Thoracic aorta (tissue), 2 donors: Measurements from ENCODE around the gene OR52K2. TPM values are rescaled to one million over a fixed set of nuclear protein-coding genes. Genes with fewer than 3 reads are reported as not detected.

Experiments used
- ATAC-seq: fragments of 150-250 bp; one replicate; pipeline ENCODE4 v1.8.0; 2017; ENCODE audit warnings: low read depth; ENCODE audit not compliant: insufficient number of reproducible peaks, low FRiP score
- DNase-seq: peaks from one replicate; pipeline ENCODE4 v3.0.0-alpha.2; 2020; ENCODE audit warnings: low spot score
- H3K27ac ChIP-seq, 2 donors: fragments of 200-600 bp; sonication (generic); 1 replicate in 1 of 2; 2 replicates in 1 of 2; pipeline ENCODE4 v1.5.1; 2016; ENCODE audit warnings: mild to moderate bottlenecking in 2 of 2, moderate library complexity in 2 of 2
- H3K27me3 ChIP-seq: fragments of 200-600 bp; sonication (generic); replicated peaks from 2 replicates; pipeline ENCODE4 v1.6.0; 2016; ENCODE audit warnings: mild to moderate bottlenecking; ENCODE audit not compliant: insufficient read depth
- H3K36me3 ChIP-seq: fragments of 200-600 bp; sonication (generic); one replicate; pipeline ENCODE4 v1.5.1; 2016
- H3K4me1 ChIP-seq, 2 donors: fragments of 200-600 bp; sonication (generic); 1 replicate in 1 of 2; 2 replicates in 1 of 2; pipeline versions ENCODE4 v1.5.1 to v1.6.0; 2016; ENCODE audit warnings: low read depth in 2 of 2, mild to moderate bottlenecking in 1 of 2; ENCODE audit not compliant: control insufficient read depth in 1 of 2
- H3K4me3 ChIP-seq: fragments of 200-600 bp; sonication (generic); 2 replicates; pipeline ENCODE4 v1.5.1; 2016; ENCODE audit warnings: mild to moderate bottlenecking
- H3K9me3 ChIP-seq: fragments of 200-600 bp; sonication (generic); 2 replicates; pipeline ENCODE4 v1.5.1; 2016
- CTCF ChIP-seq: fragments of 200-600 bp; sonication (generic); IDR thresholded peaks from one replicate; pipeline ENCODE4 v1.5.1; 2019; ENCODE audit warnings: antibody characterized with exemption
- total RNA-seq, 2 donors: library from RNA; depleted of rRNA; stranded (reverse); fragments of >200 nt; gene quantifications; one replicate each; pipeline versions ENCODE4 v1.1.0 to v1.2.3, GENCODE V29; 2016

Gene OR52K2
- total RNA-seq, 2 donors from 2014 or later, result not detected

- Histone ChIP-seq H3K27me3 (no peaks in the 10 kb centered on the region), H3K4me3 (no peak overlapping the region), H3K4me1 (no peaks in the 10 kb centered on the region), H3K36me3 (no peaks in the 10 kb centered on the region), H3K9me3 (no peaks in the 10 kb centered on the region), H3K27ac (no peak overlapping the region)
- ATAC-seq (no peak), DNase-seq (no peak)
- TF ChIP-seq CTCF, result no peak
Measured at GRCh38 chr11:4465407-4465806, 16.3 kb downstream of the OR52K2 start.

GRCh38 chr11:4466131-4466870 lies 17.2 kb downstream of the OR52K2 start:
- no peak for ATAC-seq
- H3K36me3 ChIP-seq, result no peaks in the 10 kb centered on the region
- no peaks in the 10 kb centered on the region for H3K27me3 ChIP-seq
- no peak overlapping the region for H3K4me3 ChIP-seq
- DNase-seq, result no peak
- no peak for TF ChIP-seq CTCF
- H3K4me1 ChIP-seq, result no peaks in the 10 kb centered on the region
- no peak overlapping the region for H3K27ac ChIP-seq
- no peaks in the 10 kb centered on the region for H3K9me3 ChIP-seq

DNA sequence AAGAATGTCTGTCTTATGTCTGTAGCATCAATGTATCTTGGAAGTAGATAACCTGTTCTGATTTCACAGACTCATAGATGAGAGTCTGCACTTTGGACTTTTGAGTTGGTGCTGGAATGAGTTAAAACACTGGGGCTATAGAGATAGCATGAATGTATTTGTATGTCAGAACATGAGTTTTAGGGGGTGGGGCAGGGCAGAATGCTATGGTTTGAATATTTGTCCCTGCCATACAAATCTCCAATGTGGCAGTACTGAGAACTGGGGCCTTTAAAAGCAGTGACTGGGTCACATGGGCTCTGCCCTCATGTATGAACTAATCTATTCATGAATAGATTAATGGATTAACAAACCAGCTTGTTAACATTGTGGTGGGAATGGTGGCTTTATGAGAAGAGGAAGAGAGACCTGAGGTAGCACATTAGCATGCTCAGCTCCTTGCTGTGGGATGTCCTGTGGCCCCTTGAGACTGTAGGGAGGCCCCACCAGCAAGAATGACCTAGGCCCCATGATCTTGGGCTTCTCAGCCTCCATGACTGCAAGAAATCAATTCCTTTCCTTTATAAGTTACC lies 17.9 kb downstream of the OR52K2 start:
- Histone ChIP-seq H3K4me3 (no peak overlapping the region), H3K4me1 (no peaks in the 10 kb centered on the region), H3K27me3 (no peaks in the 10 kb centered on the region), H3K36me3 (no peaks in the 10 kb centered on the region), H3K9me3 (no peaks in the 10 kb centered on the region), H3K27ac (no peak overlapping the region)
- no peak for TF ChIP-seq CTCF
- DNase-seq (no peak), ATAC-seq (no peak)

GRCh38 chr11:4467811-4468606 lies 18.9 kb downstream of the OR52K2 start:
- H3K27ac ChIP-seq, result no peak overlapping the region
- DNase-seq, result no peak
- no peaks in the 10 kb centered on the region for H3K4me1 ChIP-seq
- H3K27me3 ChIP-seq, result no peaks in the 10 kb centered on the region
- H3K9me3 ChIP-seq, result no peaks in the 10 kb centered on the region
- no peaks in the 10 kb centered on the region for H3K36me3 ChIP-seq
- no peak for TF ChIP-seq CTCF
- no peak overlapping the region for H3K4me3 ChIP-seq
- ATAC-seq, result no peak

- H3K27me3 ChIP-seq, result no peaks in the 10 kb centered on the region
- DNase-seq, result no peak
- TF ChIP-seq CTCF, result no peak
- ATAC-seq, result no peak
- H3K4me1 ChIP-seq, result no peaks in the 10 kb centered on the region
- H3K27ac ChIP-seq, result no peak overlapping the region
- no peaks in the 10 kb centered on the region for H3K9me3 ChIP-seq
- no peaks in the 10 kb centered on the region for H3K36me3 ChIP-seq
- H3K4me3 ChIP-seq, result no peak overlapping the region
Measured at GRCh38 chr11:4479644-4480043, 30.5 kb downstream of the OR52K2 start.
